OCI-LY7 (cell line): ENCODE measurements around the gene HOXA10.

Source experiments
- CTCF ChIP-seq: fragments of 200-600 bp; sonication (generic); conservative IDR thresholded peaks from 2 replicates; pipeline ENCODE4 v1.5.1; 2014; ENCODE audit warnings: mild to moderate bottlenecking, antibody characterized with exemption, low read length, moderate library complexity, mixed read lengths
- EZH2phosphoT487 ChIP-seq: fragments of 200-600 bp; sonication (generic); IDR thresholded peaks from 2 replicates; pipeline ENCODE4 v1.6.1; 2018; ENCODE audit warnings: low read depth, borderline replicate concordance, mild to moderate bottlenecking, mixed run types, antibody characterized with exemption, low read length, moderate library complexity, mixed read lengths

GRCh38 chr7:27183682-27184336 lies 9.7 kb upstream of the HOXA10 start:
- TF ChIP-seq CTCF (no peak), EZH2phosphoT487 (no peak)
